ENCODE results near the gene STAC2.
"Not testable (repeated sequence)": the region's sequence is repeated elsewhere in the genome, so short reads cannot be mapped to it uniquely, and the experiment has no call there.

STAC2 gene

GRCh38 chr17:39187152-39187830 lies 38.5 kb downstream of the STAC2 start:
- no peak for DNase-seq (ENCODE audit: low read depth)

DNA sequence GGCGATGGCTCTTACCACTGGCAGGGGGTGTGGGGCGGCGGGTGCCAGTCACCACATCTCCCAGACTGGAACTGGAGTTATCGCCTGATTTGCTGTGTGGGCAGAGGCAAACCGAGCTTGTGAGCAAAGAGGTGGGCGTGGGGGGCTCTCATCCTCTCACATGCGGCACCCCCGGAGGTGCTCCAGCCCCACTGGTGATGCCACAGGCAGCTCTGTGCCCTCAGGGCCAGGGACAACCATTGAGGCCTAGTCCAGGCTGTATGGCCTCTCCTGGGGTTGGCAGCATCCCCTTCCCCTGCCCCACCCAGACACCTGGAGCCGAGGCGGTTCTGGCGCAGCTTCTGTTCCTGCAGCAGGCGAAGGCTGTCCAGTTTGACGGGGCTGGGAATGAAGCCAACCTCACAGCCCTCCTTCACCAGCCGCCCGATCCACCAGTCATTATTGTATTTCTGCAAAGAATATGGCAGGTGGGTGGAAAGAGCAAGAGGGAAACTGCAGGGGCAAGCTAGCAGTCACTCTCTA lies 39.2 kb downstream of the STAC2 start:
- no peak for DNase-seq (ENCODE audit: low read depth)

- no peak for DNase-seq (ENCODE audit: low read depth)
These were observed 42.0 kb downstream of the STAC2 start for GRCh38 chr17:39183720-39184119.

DNA sequence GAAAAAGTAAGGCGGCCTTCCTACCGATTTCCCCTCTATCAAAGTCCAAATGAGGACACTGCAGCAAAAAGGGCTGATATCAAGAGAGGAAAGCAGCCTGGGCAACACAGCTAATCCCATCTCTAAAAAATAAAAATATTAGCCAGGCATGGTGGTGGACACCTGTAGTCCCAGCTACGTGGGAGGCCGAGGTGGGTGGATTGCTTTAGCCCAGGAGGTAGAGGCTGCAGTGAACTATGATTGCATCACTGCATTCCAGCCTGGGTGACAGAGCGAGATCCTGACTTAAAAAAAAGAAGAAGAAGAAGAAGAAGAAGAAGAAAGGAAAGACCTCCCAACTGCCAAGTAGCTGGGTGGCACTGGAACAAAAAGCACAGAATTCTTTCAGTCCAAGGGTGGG lies 42.7 kb downstream of the STAC2 start:
- DNase-seq (ENCODE audit: low read depth) = no peak

DNA sequence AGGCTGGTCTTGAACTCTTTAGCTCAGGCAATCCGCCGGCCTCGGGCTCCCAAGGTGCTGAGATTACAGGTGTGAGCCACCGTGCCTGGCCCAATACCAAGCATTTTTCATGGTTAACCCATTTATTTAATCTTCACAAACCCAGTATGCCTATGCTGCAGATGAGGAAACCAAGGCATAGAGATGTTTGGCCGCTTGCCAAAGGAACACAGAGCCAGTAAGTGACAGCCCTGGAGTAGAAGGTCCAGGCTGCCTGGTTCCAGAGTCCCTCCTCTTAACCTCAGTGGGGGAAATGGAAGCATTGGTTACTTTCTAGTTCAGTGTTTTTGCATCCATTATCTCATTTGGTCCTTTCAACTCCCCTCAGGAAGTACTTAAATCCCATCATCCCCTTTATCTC lies 44.4 kb downstream of the STAC2 start:
- DNase-seq (ENCODE audit: low read depth) = no peak

GRCh38 chr17:39178536-39178935 lies 47.2 kb downstream of the STAC2 start:
- DNase-seq (ENCODE audit: low read depth) = no peak

DNA sequence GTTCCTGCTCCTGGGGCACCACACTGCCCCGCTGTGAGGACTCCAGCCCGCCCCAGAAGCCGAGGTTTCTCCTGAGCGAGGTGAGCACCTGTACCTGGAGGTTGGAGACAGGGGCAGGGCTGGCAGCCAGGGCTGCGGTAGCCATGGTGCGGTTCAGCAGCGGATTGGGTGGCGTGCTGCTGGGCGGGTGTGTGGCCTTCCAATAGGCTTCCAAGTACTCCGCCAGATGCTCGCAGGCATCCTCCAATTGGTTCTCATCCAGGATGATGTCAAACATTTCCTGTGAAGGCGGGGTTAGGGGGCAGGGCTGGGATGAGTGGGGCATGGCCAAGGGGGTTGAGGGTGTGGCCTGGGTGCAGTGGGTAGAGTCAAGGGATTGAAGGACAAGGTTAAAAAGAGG lies 48.5 kb downstream of the STAC2 start:
- no peak for DNase-seq (ENCODE audit: low read depth)

- no peak for DNase-seq (ENCODE audit: low read depth)
These were observed 50.1 kb downstream of the STAC2 start for GRCh38 chr17:39175695-39176093.

DNA sequence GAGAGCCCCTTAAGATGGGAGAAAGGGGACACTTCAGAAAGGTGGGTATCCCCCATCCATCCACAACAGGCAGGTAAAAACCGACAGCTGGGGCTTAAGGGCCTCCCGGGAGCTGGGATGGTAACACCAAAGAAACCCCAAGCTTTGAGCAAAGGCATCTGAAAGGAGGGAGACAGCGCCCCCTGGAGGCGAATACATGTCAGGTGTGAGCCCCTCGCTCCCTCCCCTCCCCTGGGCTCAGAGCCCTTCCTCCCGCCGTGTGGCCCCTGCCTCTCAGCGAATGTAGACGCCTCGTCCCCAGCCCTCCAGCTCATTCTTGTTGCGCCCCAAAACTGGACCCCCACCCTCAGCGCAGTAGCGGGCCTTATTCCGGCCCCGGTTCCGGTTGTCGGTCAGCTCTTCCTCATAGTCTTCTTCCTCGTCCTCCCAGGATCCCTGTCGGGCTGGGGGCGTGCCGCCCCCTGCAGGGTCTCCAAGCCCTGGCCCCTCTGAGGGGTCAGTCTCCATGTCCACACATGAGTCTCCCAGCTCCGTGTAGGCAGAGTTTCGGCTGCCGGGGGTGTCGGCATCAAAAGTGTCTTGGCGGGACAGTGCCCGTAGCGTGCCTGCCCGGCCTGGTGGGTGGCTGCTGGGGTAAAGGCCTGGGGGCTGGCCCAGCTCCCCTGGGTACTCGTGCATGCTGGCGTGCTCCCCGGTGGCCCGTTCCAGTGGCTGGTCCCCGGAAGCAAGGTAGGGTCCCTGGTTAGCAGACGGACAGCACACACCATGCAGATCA lies 50.6 kb downstream of the STAC2 start:
- peak; percentile 56 for DNase-seq (ENCODE audit: low read depth)

DNA sequence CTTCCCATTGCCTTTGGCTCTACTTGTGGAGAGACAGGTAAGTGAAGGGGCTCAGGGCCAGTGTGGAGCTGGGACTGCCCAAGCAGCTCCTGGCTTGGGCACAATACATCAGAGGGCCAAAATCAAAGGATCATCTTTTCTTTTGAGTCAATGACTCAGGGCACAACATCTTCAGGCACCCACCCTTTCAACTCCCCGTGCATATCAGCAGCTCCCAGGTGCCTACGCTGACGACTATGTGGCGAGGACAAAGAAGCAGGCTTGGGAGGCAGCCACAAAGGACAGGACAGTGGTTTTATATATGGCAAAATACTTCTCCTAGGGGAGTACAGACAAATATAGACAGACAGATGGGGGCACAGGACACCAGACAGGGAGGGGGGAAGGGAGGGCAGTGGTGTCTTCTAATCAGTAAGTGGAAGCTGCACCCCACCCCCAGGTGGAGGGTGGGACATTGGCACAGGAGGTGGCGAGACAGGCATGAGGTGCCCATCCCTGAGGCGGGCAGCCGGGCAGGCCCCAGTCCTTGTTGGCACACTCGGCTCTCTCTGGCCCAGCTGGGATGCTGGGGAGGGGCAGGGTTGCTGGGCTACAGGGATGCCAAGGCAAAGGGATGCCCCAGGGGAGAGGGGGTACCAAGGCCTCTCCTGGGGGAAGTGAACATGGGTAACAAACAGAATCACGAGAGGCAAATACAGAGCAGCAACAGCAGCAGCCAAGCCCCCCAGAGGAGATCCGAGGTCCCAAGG lies 52.0 kb downstream of the STAC2 start:
- no peak for DNase-seq (ENCODE audit: low read depth)

DNA sequence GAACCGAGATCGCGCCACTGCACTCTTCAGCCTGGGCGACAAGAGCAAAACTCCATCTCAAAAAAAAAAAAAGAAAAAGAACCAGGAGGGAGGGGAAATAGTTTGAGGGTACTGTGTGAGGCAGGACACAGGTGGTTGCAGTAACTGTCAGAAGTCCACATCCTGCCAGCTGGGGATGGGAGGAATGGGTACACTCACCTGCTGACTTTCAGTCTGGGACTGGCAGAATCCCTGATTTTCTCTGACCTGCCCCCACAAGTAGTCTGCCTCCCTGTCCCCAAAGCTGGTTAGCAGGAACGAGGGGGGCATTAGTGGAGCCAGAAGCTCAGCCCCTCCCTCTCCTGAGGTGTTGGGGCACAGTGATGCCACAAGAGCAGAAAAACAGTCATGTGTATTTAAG lies 52.7 kb downstream of the STAC2 start:
- DNase-seq (ENCODE audit: low read depth) = no peak

DNA sequence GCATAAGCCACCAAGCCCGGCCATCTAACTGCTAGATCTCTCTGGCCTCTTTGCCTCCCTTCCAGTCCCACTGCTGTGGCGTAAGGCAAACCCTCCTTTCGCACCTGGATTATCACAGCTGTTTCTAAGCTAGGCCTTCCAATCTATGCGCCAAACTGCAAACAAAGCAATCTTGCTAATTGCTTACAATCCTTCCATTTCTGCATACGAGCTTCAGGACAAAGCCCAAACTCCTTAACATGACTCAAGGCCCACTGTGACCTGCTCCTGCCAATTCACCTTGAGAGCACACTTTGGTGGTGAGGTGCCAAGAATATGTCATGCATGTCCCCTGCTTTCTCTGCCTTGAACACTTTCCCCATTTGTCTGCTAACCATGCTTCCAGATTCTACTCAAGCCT lies 53.8 kb downstream of the STAC2 start:
- DNase-seq (ENCODE audit: low read depth) = no peak

DNA sequence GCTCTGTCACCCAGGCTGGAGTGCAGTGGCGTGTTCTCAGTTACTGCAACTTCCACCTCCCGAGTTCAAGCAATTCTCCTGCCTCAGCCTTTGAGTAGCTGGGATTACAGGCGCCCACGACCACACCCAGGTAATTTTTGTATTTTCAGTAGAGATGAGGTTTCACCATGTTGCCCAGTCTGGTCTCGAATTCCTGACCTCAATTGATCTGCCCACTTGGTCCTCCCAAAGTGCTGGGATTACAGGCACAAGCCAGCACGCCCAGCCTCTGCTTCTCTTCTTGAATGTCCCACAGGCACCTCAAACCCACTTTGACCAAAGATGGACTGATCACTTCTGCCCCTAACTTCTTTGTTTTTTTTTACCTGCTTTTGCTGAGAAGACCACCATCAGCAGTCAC lies 55.2 kb downstream of the STAC2 start:
- DNase-seq (ENCODE audit: low read depth) = no peak

DNA sequence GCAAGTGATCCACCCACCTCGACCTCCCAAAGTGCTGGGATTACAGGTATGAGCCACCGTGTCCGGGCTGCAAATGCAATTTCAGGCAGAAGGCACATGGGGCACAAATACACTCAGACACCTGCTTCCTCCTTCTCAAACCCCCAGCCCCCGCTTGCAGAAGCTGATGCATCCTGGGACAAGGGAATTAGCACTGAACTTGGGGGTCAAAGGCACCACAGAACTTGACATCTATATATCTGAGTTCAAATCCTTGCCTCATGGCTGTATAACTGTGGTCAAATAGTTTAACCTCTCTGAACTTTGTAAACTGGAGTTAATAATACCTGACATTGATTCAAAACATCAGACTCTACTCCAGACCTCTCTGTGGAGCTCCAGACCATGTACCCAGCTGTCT lies 55.6 kb downstream of the STAC2 start:
- no peak for DNase-seq (ENCODE audit: low read depth)

DNA sequence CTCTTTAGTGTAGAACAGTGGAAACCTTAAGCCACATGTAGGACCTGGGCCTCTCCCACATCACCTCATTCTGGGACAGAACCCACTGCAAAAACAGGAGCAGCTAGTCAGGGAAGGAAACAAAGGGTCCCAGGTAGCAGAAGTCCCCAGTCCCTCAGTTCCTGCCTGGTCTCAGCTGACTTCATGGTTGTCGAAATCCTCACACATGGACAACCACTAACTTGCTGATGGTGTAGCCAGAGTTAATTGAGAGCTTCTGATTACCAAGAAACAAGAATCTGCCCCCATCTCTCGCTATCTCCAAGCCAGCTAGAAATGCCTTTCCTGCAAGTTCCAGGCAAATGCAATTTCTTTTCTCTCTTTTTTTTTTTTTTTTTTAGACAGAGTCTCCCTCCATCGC lies 56.2 kb downstream of the STAC2 start:
- DNase-seq (ENCODE audit: low read depth) = no peak

DNA sequence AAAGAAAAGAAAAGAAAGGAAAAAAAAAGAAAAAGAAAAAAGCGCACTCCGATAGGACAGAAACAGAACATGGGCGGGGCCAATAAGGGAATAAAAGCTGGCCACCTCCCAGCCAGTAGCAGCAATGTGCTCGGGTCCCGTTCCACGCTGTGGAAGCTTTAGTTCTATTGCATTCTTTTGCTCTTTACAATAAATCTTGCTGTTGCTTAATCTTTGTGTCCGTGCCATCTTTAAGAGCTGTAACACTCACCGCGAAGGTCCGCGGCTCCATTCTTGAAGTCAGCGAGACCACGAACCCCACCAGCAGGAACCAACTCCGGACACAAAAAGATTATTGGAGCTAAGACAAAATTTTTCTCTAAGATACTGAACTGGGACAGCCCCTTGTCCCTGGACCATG lies 56.6 kb downstream of the STAC2 start:
- no peak for DNase-seq (ENCODE audit: low read depth)

GRCh38 chr17:39168503-39168902 lies 57.2 kb downstream of the STAC2 start:
- not testable (repeated sequence) for DNase-seq (ENCODE audit: low read depth)

DNA sequence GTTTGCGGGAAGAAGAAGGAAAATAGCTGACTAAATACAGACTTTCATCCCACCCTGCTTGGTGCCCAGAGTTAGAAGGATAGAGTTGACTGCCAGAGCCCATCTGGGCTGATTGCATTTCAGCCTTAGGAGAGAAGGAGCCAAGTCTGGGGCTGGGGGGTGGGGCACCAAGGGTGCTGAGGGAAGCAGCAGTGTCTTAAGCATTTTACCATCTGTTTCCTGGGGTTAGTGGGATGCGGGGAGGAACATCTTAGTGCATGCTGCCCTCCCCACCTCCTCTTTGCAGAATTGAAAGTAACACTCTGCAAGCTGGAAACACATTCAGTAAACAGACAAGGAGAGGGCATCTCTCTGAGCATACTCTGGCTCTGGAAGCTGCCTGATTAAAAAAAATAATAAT lies 58.3 kb downstream of the STAC2 start:
- no peak for DNase-seq (ENCODE audit: low read depth)

DNA sequence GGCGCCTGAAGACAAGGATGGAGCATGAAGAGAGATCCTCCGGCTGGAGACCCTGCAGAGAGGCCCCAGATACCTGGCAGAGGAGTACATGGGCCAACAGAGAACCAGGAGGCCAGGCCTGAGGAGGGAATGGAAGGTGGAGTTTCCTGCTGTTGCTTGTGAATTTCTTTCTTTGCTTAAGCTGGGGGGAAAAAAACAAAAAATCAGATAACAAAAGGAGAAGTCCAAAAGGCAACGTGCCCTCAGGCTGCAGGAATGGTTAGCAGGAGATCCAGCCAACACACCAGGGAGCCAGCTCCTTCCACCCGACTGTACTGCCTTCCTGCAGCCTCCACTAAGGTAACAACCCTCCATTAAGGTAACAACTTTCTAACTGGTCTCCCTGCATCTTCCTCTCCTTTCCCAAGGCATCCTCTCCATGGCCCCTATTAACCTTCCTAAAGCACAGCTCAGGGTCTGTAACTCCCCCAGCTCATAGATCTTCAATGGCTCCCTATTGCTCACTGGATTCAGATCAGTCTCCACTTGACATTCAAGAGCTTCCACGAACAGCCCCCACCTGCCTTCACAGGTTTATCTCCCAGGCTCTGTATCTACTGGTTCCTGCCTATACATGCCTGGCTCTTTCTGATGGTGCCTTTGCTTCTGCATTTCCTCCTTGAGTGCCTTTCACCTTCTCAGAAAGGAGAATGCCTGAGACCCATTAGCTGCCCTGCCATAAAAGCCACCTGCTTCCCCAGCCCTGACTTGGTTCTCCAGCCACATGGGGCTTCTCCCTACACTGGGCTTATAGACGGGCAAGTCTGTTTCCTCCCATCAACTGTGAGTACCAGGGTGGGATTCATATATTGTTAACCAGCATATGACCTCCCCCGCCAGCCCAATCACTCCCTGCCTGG lies 59.1 kb downstream of the STAC2 start:
- DNase-seq (ENCODE audit: low read depth) = no peak

- DNase-seq (ENCODE audit: low read depth) = no peak
These were observed 59.9 kb downstream of the STAC2 start, which contains the start of gene ARL5C for GRCh38 chr17:39165841-39166349. TSS of gene ARL5C (minus strand) at chr17:39166161. CDS start at chr17:39165760, 401 bp downstream.

DNA sequence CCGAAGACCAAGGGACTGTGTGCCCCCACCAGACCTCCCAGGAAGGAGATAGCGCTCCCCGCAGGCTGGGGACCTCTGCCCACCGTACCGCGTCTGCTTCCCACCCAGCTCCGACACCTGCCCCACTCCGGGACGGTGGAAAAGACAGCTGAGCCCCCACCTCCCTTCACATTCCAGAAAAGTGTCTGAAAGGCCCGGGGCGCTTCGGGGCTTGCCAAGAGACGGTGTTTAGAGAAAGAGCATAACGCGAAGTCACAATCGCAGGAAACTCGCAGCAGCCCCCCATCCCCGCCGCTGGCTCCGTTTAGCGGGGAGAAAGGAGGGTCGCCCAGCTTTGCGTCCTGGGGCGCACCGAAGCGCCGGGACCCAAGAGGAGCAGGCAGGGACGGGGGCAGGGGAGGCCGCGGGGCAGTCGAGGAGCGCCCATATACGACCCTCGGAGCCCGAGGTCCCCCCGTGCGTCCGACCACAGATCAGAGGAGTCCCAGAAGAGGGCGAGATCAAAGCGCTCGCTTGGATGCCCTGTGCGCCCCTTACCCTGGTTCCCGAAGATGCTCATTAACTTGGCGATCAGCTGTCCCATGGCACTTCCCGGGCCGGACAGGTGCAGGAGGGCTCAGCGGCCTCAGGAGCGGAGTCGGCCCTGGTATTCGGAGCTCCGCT lies 60.4 kb downstream of the STAC2 start:
- no peak for DNase-seq (ENCODE audit: low read depth)

All from activated T-cell treated with anti-CD3 and anti-CD28 coated beads for 24 hours (primary cell).